Measurements from ENCODE around the gene NOTCH4. TPM values are rescaled to one million over a fixed set of nuclear protein-coding genes. Genes with fewer than 3 reads are reported as not detected.

The NOTCH4 gene
- total RNA-seq, 1 donor, result 1.1 TPM

DNA sequence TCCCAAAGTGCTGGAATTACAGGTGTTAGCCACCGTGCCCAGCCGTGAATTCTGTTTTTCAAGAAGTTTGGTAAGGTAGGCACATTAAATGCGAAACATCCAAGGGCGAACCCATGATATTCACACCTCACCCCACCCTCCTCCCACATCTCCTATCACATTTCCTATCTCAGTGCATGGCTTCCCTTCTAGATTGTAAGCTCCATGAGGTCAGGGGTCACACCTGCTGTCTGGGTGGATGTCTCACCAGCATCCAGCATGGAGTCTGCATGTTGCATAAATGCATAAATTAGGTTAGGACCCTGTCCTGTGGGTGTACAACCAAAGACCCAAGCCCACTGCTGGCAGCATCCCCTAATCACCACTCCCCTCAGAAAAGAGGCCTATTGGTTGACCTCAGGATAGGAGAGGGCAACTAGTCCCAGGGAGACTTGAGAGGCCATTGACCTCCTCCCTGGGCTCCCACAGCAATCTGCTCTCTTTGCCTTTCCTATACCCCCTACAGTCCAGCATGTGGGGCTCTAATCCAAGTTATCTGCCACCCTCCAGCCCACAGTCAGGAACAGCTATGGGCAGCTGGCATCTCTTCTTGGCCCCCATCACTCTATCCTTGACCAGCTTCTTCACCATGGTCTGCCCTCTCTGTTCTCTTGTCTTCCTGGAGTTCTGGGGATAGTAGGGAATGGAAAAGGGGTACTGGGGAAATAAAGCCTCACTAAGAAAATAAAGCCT lies 76.3 kb downstream of the NOTCH4 start:
- TF ChIP-seq, protein P1, sequence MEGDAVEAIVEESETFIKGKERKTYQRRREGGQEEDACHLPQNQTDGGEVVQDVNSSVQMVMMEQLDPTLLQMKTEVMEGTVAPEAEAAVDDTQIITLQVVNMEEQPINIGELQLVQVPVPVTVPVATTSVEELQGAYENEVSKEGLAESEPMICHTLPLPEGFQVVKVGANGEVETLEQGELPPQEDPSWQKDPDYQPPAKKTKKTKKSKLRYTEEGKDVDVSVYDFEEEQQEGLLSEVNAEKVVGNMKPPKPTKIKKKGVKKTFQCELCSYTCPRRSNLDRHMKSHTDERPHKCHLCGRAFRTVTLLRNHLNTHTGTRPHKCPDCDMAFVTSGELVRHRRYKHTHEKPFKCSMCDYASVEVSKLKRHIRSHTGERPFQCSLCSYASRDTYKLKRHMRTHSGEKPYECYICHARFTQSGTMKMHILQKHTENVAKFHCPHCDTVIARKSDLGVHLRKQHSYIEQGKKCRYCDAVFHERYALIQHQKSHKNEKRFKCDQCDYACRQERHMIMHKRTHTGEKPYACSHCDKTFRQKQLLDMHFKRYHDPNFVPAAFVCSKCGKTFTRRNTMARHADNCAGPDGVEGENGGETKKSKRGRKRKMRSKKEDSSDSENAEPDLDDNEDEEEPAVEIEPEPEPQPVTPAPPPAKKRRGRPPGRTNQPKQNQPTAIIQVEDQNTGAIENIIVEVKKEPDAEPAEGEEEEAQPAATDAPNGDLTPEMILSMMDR (IDR thresholded peaks at IDR 0.05; ENCODE audit: insufficient read depth, low read length), result no peak
- H3K4me3 ChIP-seq (ENCODE audit: low read depth, low read length), result no peak overlapping the region
- no peak for DNase-seq (ENCODE audit: low read depth)

DNA sequence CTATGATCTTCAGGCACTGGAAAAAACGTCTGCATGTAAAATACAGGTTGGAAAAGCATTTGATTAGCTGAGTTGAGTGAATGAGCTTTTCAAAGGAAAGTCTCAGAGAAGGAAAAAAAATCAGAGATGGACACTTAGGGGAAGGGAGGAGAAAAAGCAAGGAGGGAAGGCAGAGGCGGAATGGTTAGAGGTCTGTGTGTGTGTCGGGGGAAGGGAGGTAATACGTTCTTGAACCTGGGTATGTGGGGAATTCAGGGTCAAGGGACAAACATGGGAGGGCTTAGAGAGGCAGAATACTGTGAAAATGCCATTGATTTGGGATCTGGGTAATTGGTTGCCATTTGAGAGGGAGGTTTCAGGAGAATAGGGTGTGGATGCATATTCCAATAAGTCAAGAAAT lies 77.2 kb downstream of the NOTCH4 start:
- TF ChIP-seq, protein P1 (IDR thresholded peaks at IDR 0.05; ENCODE audit: insufficient read depth, low read length), result no peak
- no peak overlapping the region for H3K4me3 ChIP-seq (ENCODE audit: low read depth, low read length)
- DNase-seq (ENCODE audit: low read depth), result no peak

DNA sequence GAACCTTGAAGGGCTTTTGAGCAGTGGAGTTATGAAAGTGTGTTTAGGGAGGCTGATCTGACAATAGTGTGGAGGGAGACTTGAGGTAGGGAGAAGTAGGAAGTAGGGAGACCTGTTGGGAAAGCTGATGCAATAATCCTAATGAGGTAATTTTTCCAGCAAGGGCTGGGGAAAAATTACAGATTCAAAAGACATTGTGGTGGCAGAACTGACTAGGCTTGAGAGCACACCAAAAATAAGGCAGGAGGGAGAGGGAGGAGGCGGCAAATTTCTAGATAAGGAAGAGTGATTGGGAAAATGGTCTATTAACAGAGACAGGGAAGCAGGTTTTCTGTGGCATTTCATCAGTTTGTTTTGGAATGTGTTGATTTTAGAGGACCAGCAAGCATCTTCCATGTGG lies 77.6 kb downstream of the NOTCH4 start:
- DNase-seq (ENCODE audit: low read depth), result peak; percentile 43
- TF ChIP-seq, protein P1 (IDR thresholded peaks at IDR 0.05; ENCODE audit: insufficient read depth, low read length), result no peak
- H3K4me3 ChIP-seq (ENCODE audit: low read depth, low read length), result no peak overlapping the region

Small RNA genes lying within 50 kb of the gene (small RNA-seq; reads per million reads assigned to genes)
- gene AL662884.1, result not detected
- gene MIR6833, result not detected

Other genes starting within 250 kb of the NOTCH4 start
- gene C4A, start 242.0 kb downstream of the NOTCH4 start, total RNA-seq (ENCODE audit: low replicate concordance), result 5.2 and 33.5 TPM in 2 replicates
- gene C4B, start 209.3 kb downstream of the NOTCH4 start, total RNA-seq (ENCODE audit: low replicate concordance), result 4.1 and 19.4 TPM in 2 replicates
- gene CYP21A2, start 185.7 kb downstream of the NOTCH4 start, total RNA-seq (ENCODE audit: low replicate concordance), result 0.09 and 1.3 TPM in 2 replicates
- 54.0 and 315 TPM in 2 replicates for gene TNXB, start 114.7 kb downstream of the NOTCH4 start, total RNA-seq (ENCODE audit: low replicate concordance)
- gene ATF6B, start 95.8 kb downstream of the NOTCH4 start, total RNA-seq (ENCODE audit: low replicate concordance), result 23.8 and 40.6 TPM in 2 replicates
- 5.6 and 7.9 TPM in 2 replicates for gene FKBPL, start 93.8 kb downstream of the NOTCH4 start, total RNA-seq (ENCODE audit: low replicate concordance)
- gene PRRT1, start 72.1 kb downstream of the NOTCH4 start, total RNA-seq (ENCODE audit: low replicate concordance), result 0.41 and 0.54 TPM in 2 replicates
- 7.1 and 30.2 TPM in 2 replicates for gene PPT2, start 69.9 kb downstream of the NOTCH4 start, total RNA-seq (ENCODE audit: low replicate concordance)
- 0.16 and 0.72 TPM in 2 replicates for gene EGFL8, start 59.5 kb downstream of the NOTCH4 start, total RNA-seq (ENCODE audit: low replicate concordance)
- 19.1 and 41.1 TPM in 2 replicates for gene AGPAT1, start 48.0 kb downstream of the NOTCH4 start, total RNA-seq (ENCODE audit: low replicate concordance)
- 13.2 and 43.5 TPM in 2 replicates for gene RNF5, start 45.7 kb downstream of the NOTCH4 start, total RNA-seq (ENCODE audit: low replicate concordance)
- gene AGER, start 39.8 kb downstream of the NOTCH4 start, total RNA-seq (ENCODE audit: low replicate concordance), result 0.16 and 0.18 TPM in 2 replicates
- 6.5 and 19.6 TPM in 2 replicates for gene PBX2, start 33.9 kb downstream of the NOTCH4 start, total RNA-seq (ENCODE audit: low replicate concordance)
- 0.90 TPM in 1 of 2 replicates, not detected in the other for gene GPSM3, start 31.4 kb downstream of the NOTCH4 start, total RNA-seq (ENCODE audit: low replicate concordance)
- not detected in 2 replicates for gene TSBP1, start 147.8 kb upstream of the NOTCH4 start, total RNA-seq (ENCODE audit: low replicate concordance)
- not detected in 2 replicates for gene BTNL2, start 183.1 kb upstream of the NOTCH4 start, total RNA-seq (ENCODE audit: low replicate concordance)
- 0.45 TPM in 1 of 2 replicates, not detected in the other for gene HLA-DRA, start 215.8 kb upstream of the NOTCH4 start, total RNA-seq (ENCODE audit: low replicate concordance)

Data from fibroblast of the aortic adventitia (primary cell).